Lower leg skin (tissue), 3 donors: ENCODE data around the gene PPP1R10.

Source experiments
- POLR2A ChIP-seq, 2 donors: fragments of 450-650 bp; IDR thresholded peaks; one replicate each; pipeline ENCODE4 v1.6.1; 2016 to 2017; ENCODE audit warnings: antibody characterized with exemption in 2 of 2, mild to moderate bottlenecking in 1 of 2, moderate library complexity in 1 of 2
- TF ChIP-seq, protein P1 (sequence below), 3 donors: fragments of 450-650 bp; IDR thresholded peaks; one replicate each; pipeline ENCODE4 v1.5.1; 2016; ENCODE audit warnings: antibody characterized with exemption in 3 of 3, mild to moderate bottlenecking in 3 of 3, moderate library complexity in 2 of 3

DNA sequence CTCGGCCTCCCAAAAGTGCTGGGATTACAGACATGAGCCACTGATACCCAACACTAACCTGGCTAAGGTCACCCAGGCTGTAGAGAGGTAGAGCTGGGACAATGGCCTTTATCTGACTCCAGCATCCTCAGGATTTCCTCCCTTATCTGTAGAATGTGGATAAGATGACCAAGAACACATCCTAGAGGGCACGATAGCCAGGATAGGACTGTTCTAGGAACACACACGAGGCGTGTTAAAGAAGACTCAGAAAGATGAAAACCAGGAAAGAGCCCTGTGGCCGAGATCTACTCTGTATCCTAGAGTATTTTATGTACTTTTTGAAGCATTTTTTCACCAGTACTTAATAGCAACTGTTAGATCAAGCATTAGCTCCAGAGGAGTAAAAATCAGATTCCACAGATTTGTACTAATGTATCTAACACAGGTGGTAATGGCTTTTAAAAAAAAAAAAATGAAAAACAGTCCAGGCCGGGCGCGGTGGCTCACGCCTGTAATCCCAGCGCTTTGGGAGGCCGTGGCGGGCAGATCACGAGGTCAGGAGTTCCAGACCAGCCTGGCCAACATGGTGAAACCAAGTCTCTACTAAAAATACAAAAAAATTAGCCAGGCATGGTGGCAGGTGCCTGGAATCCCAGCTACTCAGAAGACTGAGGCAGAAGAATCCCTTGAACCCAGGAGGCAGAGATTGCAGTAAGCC, 17.3 kb downstream of the PPP1R10 start:
- TF ChIP-seq, protein P1, sequence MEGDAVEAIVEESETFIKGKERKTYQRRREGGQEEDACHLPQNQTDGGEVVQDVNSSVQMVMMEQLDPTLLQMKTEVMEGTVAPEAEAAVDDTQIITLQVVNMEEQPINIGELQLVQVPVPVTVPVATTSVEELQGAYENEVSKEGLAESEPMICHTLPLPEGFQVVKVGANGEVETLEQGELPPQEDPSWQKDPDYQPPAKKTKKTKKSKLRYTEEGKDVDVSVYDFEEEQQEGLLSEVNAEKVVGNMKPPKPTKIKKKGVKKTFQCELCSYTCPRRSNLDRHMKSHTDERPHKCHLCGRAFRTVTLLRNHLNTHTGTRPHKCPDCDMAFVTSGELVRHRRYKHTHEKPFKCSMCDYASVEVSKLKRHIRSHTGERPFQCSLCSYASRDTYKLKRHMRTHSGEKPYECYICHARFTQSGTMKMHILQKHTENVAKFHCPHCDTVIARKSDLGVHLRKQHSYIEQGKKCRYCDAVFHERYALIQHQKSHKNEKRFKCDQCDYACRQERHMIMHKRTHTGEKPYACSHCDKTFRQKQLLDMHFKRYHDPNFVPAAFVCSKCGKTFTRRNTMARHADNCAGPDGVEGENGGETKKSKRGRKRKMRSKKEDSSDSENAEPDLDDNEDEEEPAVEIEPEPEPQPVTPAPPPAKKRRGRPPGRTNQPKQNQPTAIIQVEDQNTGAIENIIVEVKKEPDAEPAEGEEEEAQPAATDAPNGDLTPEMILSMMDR (IDR thresholded peaks at IDR 0.05) = no peak
- TF ChIP-seq POLR2A (IDR thresholded peaks at IDR 0.05) = no peak
